ENCODE results near the gene MAPK8IP3.

MAPK8IP3 gene

GRCh38 chr16:1785846-1786170 is 79.8 kb downstream of the MAPK8IP3 start:
- Histone ChIP-seq H3F3A (ENCODE audit: insufficient read depth) (no peaks in the 10 kb centered on the region), H3K4me3 (ENCODE audit: insufficient read depth, low read length, poor library complexity, severe bottlenecking) (no peak overlapping the region), H3K36me3 (ENCODE audit: low read length) (no peaks in the 10 kb centered on the region), H3K9me2 (replicated peaks; ENCODE audit: insufficient read depth, low read length) (no peaks in the 10 kb centered on the region), H4K20me1 (ENCODE audit: low read depth, low read length) (no peaks in the 10 kb centered on the region), H2AFZ (ENCODE audit: low read depth, low read length, severe bottlenecking) (no peak overlapping the region), H3K9me3 (ENCODE audit: insufficient read depth, low read length) (no peaks in the 10 kb centered on the region), H3K27me3 (ENCODE audit: low read length) (no peaks in the 10 kb centered on the region), H3K79me2 (ENCODE audit: insufficient read depth, low read length) (peaks cover 32% of the 10 kb centered on the region), H3K27ac (ENCODE audit: low read depth, low read length) (no peak overlapping the region), H3K9ac (ENCODE audit: low read length) (no peak overlapping the region), H3K4me2 (ENCODE audit: low read depth, low read length, poor library complexity, severe bottlenecking) (no peak overlapping the region)
- TF ChIP-seq CTCF (IDR thresholded peaks at IDR 0.05; ENCODE audit: insufficient read depth, low read length, poor library complexity, severe bottlenecking) (no peak), EZH2phosphoT487 (conservative IDR thresholded peaks at IDR 0.05; ENCODE audit: low read length) (no peak)

GRCh38 chr16:1786242-1787055 is 80.5 kb downstream of the MAPK8IP3 start:
- Histone ChIP-seq H4K20me1 (ENCODE audit: low read depth, low read length) (no peaks in the 10 kb centered on the region), H3K4me2 (ENCODE audit: low read depth, low read length, poor library complexity, severe bottlenecking) (no peak overlapping the region), H3K27me3 (ENCODE audit: low read length) (no peaks in the 10 kb centered on the region), H3K9me2 (replicated peaks; ENCODE audit: insufficient read depth, low read length) (no peaks in the 10 kb centered on the region), H3K9ac (ENCODE audit: low read length) (no peak overlapping the region), H3K27ac (ENCODE audit: low read depth, low read length) (no peak overlapping the region), H3K79me2 (ENCODE audit: insufficient read depth, low read length) (peaks cover 32% of the 10 kb centered on the region), H3K4me3 (ENCODE audit: insufficient read depth, low read length, poor library complexity, severe bottlenecking) (no peak overlapping the region), H3K36me3 (ENCODE audit: low read length) (no peaks in the 10 kb centered on the region), H3F3A (ENCODE audit: insufficient read depth) (no peaks in the 10 kb centered on the region), H2AFZ (ENCODE audit: low read depth, low read length, severe bottlenecking) (no peak overlapping the region), H3K9me3 (ENCODE audit: insufficient read depth, low read length) (no peaks in the 10 kb centered on the region)
- no peak for TF ChIP-seq EZH2phosphoT487 (conservative IDR thresholded peaks at IDR 0.05; ENCODE audit: low read length)
- no peak for TF ChIP-seq CTCF (IDR thresholded peaks at IDR 0.05; ENCODE audit: insufficient read depth, low read length, poor library complexity, severe bottlenecking)

GRCh38 chr16:1787056-1787321 is 81.0 kb downstream of the MAPK8IP3 start:
- H3K9me3 ChIP-seq (ENCODE audit: insufficient read depth, low read length) = no peaks in the 10 kb centered on the region
- TF ChIP-seq CTCF (IDR thresholded peaks at IDR 0.05; ENCODE audit: insufficient read depth, low read length, poor library complexity, severe bottlenecking) (no peak), EZH2phosphoT487 (conservative IDR thresholded peaks at IDR 0.05; ENCODE audit: low read length) (no peak)
- peaks cover 32% of the 10 kb centered on the region for H3K79me2 ChIP-seq (ENCODE audit: insufficient read depth, low read length)
- no peaks in the 10 kb centered on the region for H3K36me3 ChIP-seq (ENCODE audit: low read length)
- no peaks in the 10 kb centered on the region for H3F3A ChIP-seq (ENCODE audit: insufficient read depth)
- no peaks in the 10 kb centered on the region for H3K27me3 ChIP-seq (ENCODE audit: low read length)
- H3K27ac ChIP-seq (ENCODE audit: low read depth, low read length) = no peak overlapping the region
- H3K9me2 ChIP-seq (replicated peaks; ENCODE audit: insufficient read depth, low read length) = no peaks in the 10 kb centered on the region
- H3K4me2 ChIP-seq (ENCODE audit: low read depth, low read length, poor library complexity, severe bottlenecking) = no peak overlapping the region
- no peak overlapping the region for H2AFZ ChIP-seq (ENCODE audit: low read depth, low read length, severe bottlenecking)
- H3K9ac ChIP-seq (ENCODE audit: low read length) = no peak overlapping the region
- H3K4me3 ChIP-seq (ENCODE audit: insufficient read depth, low read length, poor library complexity, severe bottlenecking) = no peak overlapping the region
- no peaks in the 10 kb centered on the region for H4K20me1 ChIP-seq (ENCODE audit: low read depth, low read length)

All from SU-DHL-6 (cell line).